Panc1 (cell line): ENCODE measurements around the gene CPAMD8. TPM values are rescaled to one million over a fixed set of nuclear protein-coding genes. Genes with fewer than 3 reads are reported as not detected.

Experiments
- ATAC-seq: fragments of 200-7000 bp; cut with Tn5 transposase; 2 replicates; pipeline ENCODE4 v1.9.1; 2020; ENCODE audit warnings: mild to moderate bottlenecking, moderate library complexity
- BruUV-seq: library from RNA; stranded (reverse); fragments of 400-500 nt; replicated peaks from 2 replicates; lab custom pipeline; 2021; lab: Mats Ljungman, UMichigan
- CTCF ChIA-PET: fragments of 300-600 bp; sonication (Branson Sonifier 250); formaldehyde crosslinking; loops from one replicate; lab custom pipeline; 2022; ENCODE audit warnings: antibody characterized with exemption; lab: Charles Lee
- POLR2A ChIA-PET: fragments of 300-600 bp; sonication (Branson Sonifier 250); formaldehyde crosslinking; loops from one replicate; lab custom pipeline; 2022; ENCODE audit warnings: antibody characterized with exemption; lab: Charles Lee
- DNase-seq: peaks from one replicate; pipeline ENCODE4 v3.0.0-alpha.2; 2010; ENCODE audit warnings: low read depth, low spot score
- H3K27ac ChIP-seq: 2 replicates; pipeline ENCODE4 v1.5.1; 2011; ENCODE audit warnings: mild to moderate bottlenecking, low read length, inconsistent platforms
- H3K27me3 ChIP-seq: fragments of 200-500 bp; sonication (Bioruptor generic); 2 replicates; pipeline ENCODE4 v1.6.0; 2014; ENCODE audit warnings: low read length, inconsistent platforms; ENCODE audit not compliant: control insufficient read depth, insufficient read depth
- H3K36me3 ChIP-seq: fragments of 200-500 bp; sonication (Bioruptor generic); 2 replicates; pipeline ENCODE4 v1.5.1; 2014; ENCODE audit warnings: inconsistent platforms, mild to moderate bottlenecking, low read length, moderate library complexity; ENCODE audit not compliant: control insufficient read depth, insufficient read depth
- H3K4me1 ChIP-seq: 2 replicates; pipeline ENCODE4 v1.5.1; 2011; ENCODE audit warnings: inconsistent platforms, mild to moderate bottlenecking, low read length, moderate library complexity; ENCODE audit not compliant: control insufficient read depth, insufficient read depth
- H3K4me3 ChIP-seq, 2 experiments: 2 replicates each; pipeline ENCODE4 v1.5.1; 2011 to 2012; ENCODE audit warnings: low read depth in 2 of 2, low read length in 2 of 2, mild to moderate bottlenecking in 2 of 2, inconsistent platforms in 1 of 2, moderate library complexity in 1 of 2
- H3K9me3 ChIP-seq: fragments of 200-500 bp; sonication (Bioruptor generic); 2 replicates; pipeline ENCODE4 v1.5.1; 2014; ENCODE audit warnings: low read depth, mild to moderate bottlenecking, inconsistent platforms, low read length, moderate library complexity; ENCODE audit not compliant: control insufficient read depth, insufficient read depth
- CTCF ChIP-seq: fragments of 450-650 bp; IDR thresholded peaks from 2 replicates; pipeline ENCODE4 v1.5.1; 2017; ENCODE audit warnings: mild to moderate bottlenecking
- POLR2AphosphoS5 ChIP-seq: IDR thresholded peaks from 2 replicates; pipeline ENCODE4 v1.6.1; 2012; ENCODE audit warnings: mild to moderate bottlenecking, low read depth, low read length, moderate library complexity
- REST ChIP-seq, 2 experiments: IDR thresholded peaks; 2 replicates each; pipeline ENCODE4 v1.6.1; 2011 to 2012; ENCODE audit warnings: low read depth in 2 of 2, control low read depth in 1 of 2, low read length in 1 of 2, mild to moderate bottlenecking in 1 of 2, moderate library complexity in 1 of 2; ENCODE audit not compliant: insufficient read depth in 1 of 2
- SIN3A ChIP-seq: IDR thresholded peaks from 2 replicates; pipeline ENCODE4 v1.6.1; 2012; ENCODE audit warnings: low read depth, mild to moderate bottlenecking, low read length, moderate library complexity, borderline replicate concordance; ENCODE audit not compliant: insufficient read depth
- TCF7L2 ChIP-seq: IDR thresholded peaks from 2 replicates; pipeline ENCODE4 v1.6.1; 2011; ENCODE audit warnings: mild to moderate bottlenecking, low read depth, low read length, inconsistent platforms
- in situ Hi-C: cut with HindIII; loops from 2 replicates; pipeline ENCODE4 v1.10.0; 2016; ENCODE audit warnings: low sequenced_read_pairs, low pct_unique_long_range_greater_than_20kb
- intact Hi-C: fragments of 100-400 bp; cut with micrococcal nuclease; formaldehyde crosslinking; loops from one replicate; pipeline ENCODE4 v1.10.0; 2022; ENCODE audit not compliant: unreplicated experiment
- total RNA-seq: library from RNA; stranded (reverse); gene quantifications from one replicate; pipeline ENCODE4 v1.2.1, GENCODE V29; 2021; ENCODE audit not compliant: unreplicated experiment

CPAMD8 gene
- total RNA-seq, 1 experiment from 2014 or later, result 2.0 TPM

DNA sequence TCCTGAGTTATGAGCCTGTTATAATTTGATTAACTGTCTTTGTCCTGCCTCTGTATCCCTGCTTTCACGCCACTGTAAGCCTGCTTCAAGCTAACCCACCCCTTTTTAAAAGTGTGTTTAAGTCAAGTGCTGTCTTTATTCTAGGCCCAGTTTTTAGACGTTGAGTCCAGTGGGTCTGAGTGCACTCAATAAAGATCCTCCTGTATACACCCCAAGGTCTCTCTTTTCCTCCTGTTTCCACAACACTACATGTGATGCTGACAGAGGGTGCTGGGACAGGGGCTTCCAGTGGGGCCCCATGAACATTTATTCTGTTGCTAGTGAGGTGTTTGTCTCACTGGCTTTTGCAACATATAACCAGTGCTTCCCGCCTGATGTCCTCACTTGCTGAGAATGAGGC is 144.5 kb downstream of the CPAMD8 start:
- BruUV-seq, result no TSS peak
- H3K27ac ChIP-seq, result no peak overlapping the region
- peaks cover 6% of the 10 kb centered on the region; the same call in 1 of the 2 replicates for H3K9me3 ChIP-seq
- no peaks in the 10 kb centered on the region for H3K36me3 ChIP-seq
- intact Hi-C loops (no loop called here), in situ Hi-C loops (no loop called here)
- POLR2A ChIA-PET, result no interaction called here
- H3K4me1 ChIP-seq, result no peaks in the 10 kb centered on the region
- DNase-seq (no peak), ATAC-seq (no peak)
- H3K4me3 ChIP-seq, result no peak overlapping the region
- TF ChIP-seq POLR2AphosphoS5, result no peak
- TF ChIP-seq CTCF, result no peak
- no peak for TF ChIP-seq REST (IDR thresholded peaks at IDR 0.05; ENCODE audit: insufficient read depth in 1 of 2, low read depth in 2 of 2, low read length in 1 of 2)
- TF ChIP-seq TCF7L2, result no peak
- no peak for TF ChIP-seq SIN3A
- CTCF ChIA-PET, result no interaction called here
- H3K27me3 ChIP-seq, result no peaks in the 10 kb centered on the region

DNA sequence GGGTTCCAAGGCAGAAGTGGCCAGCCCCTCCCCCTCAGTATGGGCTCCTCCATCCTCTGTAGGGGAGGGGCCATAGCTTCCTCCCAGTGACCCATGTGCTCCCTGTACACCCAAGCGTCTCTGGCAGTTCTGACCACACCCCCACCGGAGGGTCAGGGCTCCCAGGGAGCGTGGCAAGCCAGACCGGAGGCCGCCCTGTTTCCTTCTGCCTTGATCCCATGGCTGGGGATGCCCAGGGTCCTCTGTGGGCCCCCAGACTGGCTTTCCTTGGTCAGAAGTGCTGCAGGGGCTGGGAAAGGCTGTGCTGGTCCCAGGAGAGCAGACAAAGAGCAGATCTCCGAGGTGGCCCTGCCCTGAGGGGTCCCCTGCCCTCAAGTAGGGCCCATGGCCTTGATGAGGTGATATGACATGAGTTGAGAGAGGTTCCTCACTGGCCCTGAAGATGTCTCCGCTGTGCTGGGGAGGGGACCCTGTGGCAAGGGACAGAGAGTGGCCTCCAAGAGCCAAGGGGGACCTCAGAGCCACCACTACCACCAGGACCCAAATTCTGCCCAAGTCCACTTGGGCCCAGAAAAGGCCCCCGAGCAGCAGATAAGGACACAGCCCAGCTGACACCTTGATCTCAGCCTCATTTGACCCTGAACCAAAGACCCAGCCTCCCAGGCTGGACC is 145.6 kb downstream of the CPAMD8 start:
- intact Hi-C loops (no loop called here), in situ Hi-C loops (no loop called here)
- H3K4me3 ChIP-seq, result no peak overlapping the region
- POLR2A ChIA-PET, result no interaction called here
- H3K4me1 ChIP-seq, result no peaks in the 10 kb centered on the region
- H3K36me3 ChIP-seq, result no peaks in the 10 kb centered on the region
- peaks cover 6% of the 10 kb centered on the region; the same call in 1 of the 2 replicates for H3K9me3 ChIP-seq
- no peaks in the 10 kb centered on the region for H3K27me3 ChIP-seq
- no TSS peak for BruUV-seq
- DNase-seq (no peak), ATAC-seq (no peak)
- no peak overlapping the region for H3K27ac ChIP-seq
- CTCF ChIA-PET, result no interaction called here
- no peak for TF ChIP-seq CTCF
